ENCODE measurements around the gene MRPL44. TPM values are rescaled to one million over a fixed set of nuclear protein-coding genes. Genes with fewer than 3 reads are reported as not detected.
A peak's percentile ranks its signal among the peaks of the same experiment; 100 is the strongest.

Gene MRPL44
- total RNA-seq, 1 donor from 2014 or later: 32.6 TPM

DNA sequence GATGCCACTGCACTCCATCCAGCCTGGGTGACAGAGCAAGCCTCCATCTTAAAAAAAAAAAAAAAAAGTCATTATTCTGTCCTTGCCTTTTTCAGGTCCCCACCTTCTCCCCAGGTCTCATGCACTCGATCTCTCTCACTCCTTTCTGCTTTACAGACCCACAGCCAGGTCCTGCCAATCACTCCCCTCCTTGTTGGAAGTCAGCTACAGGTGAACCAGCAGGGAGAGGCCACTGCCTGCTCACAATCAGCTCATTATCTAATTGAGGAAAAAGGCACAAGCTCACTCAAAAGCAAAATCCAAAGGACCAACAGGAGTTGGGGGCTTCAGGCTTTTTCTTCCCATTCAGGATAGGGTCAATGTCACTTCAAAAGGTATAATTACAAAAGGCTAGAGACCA, 14.1 kb upstream of the MRPL44 start:
- H3K4me3 Mint-ChIP-seq (ENCODE audit: unreplicated experiment): peak overlapping the region; percentile 98
- Histone ChIP-seq H3K4me3 (ENCODE audit: insufficient read depth, low read depth, low read length) (peak overlapping the region; percentile 80), H3K79me2 (ENCODE audit: insufficient read depth, low read length) (peaks cover 65% of the 10 kb centered on the region), H3K27me3 (ENCODE audit: insufficient read depth, low read length) (no peaks in the 10 kb centered on the region), H3K4me1 (ENCODE audit: insufficient read depth, low read length) (peaks cover 14% of the 10 kb centered on the region), H3K9ac (ENCODE audit: low read length) (peak overlapping the region; percentile 92), H4K20me1 (ENCODE audit: insufficient read depth, low read length) (peaks cover 28% of the 10 kb centered on the region), H3K36me3 (ENCODE audit: insufficient read depth, low read length) (no peaks in the 10 kb centered on the region), H3K27ac (ENCODE audit: low read depth, low read length) (peak overlapping the region; percentile 91), H2AFZ (ENCODE audit: low read depth, low read length) (no peak overlapping the region), H3K9me3 (ENCODE audit: insufficient read depth, low read depth, low read length) (no peaks in the 10 kb centered on the region), H3K4me2 (ENCODE audit: low read length) (peak overlapping the region; percentile 97)
- no peaks in the 10 kb centered on the region for H3K9me3 Mint-ChIP-seq (ENCODE audit: unreplicated experiment)
- H3K36me3 Mint-ChIP-seq (ENCODE audit: low read depth, unreplicated experiment): peaks cover 9% of the 10 kb centered on the region
- TF ChIP-seq EZH2 (IDR thresholded peaks at IDR 0.05; ENCODE audit: insufficient read depth, low read length): no peak
- TF ChIP-seq, protein P1, sequence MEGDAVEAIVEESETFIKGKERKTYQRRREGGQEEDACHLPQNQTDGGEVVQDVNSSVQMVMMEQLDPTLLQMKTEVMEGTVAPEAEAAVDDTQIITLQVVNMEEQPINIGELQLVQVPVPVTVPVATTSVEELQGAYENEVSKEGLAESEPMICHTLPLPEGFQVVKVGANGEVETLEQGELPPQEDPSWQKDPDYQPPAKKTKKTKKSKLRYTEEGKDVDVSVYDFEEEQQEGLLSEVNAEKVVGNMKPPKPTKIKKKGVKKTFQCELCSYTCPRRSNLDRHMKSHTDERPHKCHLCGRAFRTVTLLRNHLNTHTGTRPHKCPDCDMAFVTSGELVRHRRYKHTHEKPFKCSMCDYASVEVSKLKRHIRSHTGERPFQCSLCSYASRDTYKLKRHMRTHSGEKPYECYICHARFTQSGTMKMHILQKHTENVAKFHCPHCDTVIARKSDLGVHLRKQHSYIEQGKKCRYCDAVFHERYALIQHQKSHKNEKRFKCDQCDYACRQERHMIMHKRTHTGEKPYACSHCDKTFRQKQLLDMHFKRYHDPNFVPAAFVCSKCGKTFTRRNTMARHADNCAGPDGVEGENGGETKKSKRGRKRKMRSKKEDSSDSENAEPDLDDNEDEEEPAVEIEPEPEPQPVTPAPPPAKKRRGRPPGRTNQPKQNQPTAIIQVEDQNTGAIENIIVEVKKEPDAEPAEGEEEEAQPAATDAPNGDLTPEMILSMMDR (IDR thresholded peaks at IDR 0.05; ENCODE audit: insufficient read depth, low read depth, low read length): no peak
- H3K4me1 Mint-ChIP-seq (ENCODE audit: low read depth, unreplicated experiment): peaks cover 24% of the 10 kb centered on the region
- FAIRE-seq (no peak), DNase-seq (ENCODE audit: low read depth) (no peak)
- no peaks in the 10 kb centered on the region for H3K27me3 Mint-ChIP-seq (ENCODE audit: low read depth, unreplicated experiment)
- no peak overlapping the region for H3K27ac Mint-ChIP-seq (ENCODE audit: unreplicated experiment)

DNA sequence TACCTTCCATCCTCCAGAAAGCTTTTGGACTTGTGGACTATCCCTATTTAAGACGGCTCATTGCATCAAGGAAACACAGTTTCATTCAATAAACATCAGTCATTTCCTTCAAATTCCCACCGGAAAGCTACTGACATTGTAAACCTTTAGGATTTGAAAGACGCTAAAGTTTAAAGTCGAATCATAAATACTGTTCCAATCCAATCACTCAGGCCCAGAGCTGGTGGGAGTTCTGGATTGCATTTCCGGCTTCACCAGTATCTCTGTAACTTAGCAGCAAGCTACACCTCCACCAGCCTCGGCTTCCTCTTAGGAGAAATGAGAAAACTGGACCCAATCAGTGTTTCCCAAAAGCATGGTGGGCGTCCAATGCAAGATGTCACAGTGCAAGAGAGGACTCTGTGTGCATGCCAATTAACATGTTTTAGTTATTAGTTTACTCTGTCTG, 13.7 kb upstream of the MRPL44 start:
- H3K79me2 ChIP-seq (ENCODE audit: insufficient read depth, low read length): peaks cover 60% of the 10 kb centered on the region

More for the DNA sequence above, 13.7 kb upstream of the MRPL44 start:
- Mint-ChIP-seq H3K27ac (ENCODE audit: unreplicated experiment) (peak overlapping the region; percentile 89), H3K36me3 (ENCODE audit: low read depth, unreplicated experiment) (peaks cover 9% of the 10 kb centered on the region), H3K27me3 (ENCODE audit: low read depth, unreplicated experiment) (no peaks in the 10 kb centered on the region), H3K4me3 (ENCODE audit: unreplicated experiment) (peak overlapping the region; percentile 98), H3K9me3 (ENCODE audit: unreplicated experiment) (no peaks in the 10 kb centered on the region), H3K4me1 (ENCODE audit: low read depth, unreplicated experiment) (peaks cover 24% of the 10 kb centered on the region)
- FAIRE-seq (peak; percentile 70), DNase-seq (ENCODE audit: low read depth) (peak; percentile 61)
- H3K9ac ChIP-seq (ENCODE audit: low read length): peak overlapping the region; percentile 92
- peaks cover 14% of the 10 kb centered on the region for H3K4me1 ChIP-seq (ENCODE audit: insufficient read depth, low read length)
- H3K27me3 ChIP-seq (ENCODE audit: insufficient read depth, low read length): no peaks in the 10 kb centered on the region
- no peaks in the 10 kb centered on the region for H3K36me3 ChIP-seq (ENCODE audit: insufficient read depth, low read length)
- peaks cover 26% of the 10 kb centered on the region for H4K20me1 ChIP-seq (ENCODE audit: insufficient read depth, low read length)
- H3K4me3 ChIP-seq (ENCODE audit: insufficient read depth, low read depth, low read length): peak overlapping the region; percentile 80
- no peaks in the 10 kb centered on the region for H3K9me3 ChIP-seq (ENCODE audit: insufficient read depth, low read depth, low read length)
- H3K27ac ChIP-seq (ENCODE audit: low read depth, low read length): peak overlapping the region; percentile 91
- peak overlapping the region; percentile 97 for H3K4me2 ChIP-seq (ENCODE audit: low read length)
- TF ChIP-seq, protein P1 (IDR thresholded peaks at IDR 0.05; ENCODE audit: insufficient read depth, low read depth, low read length): no peak
- no peak for TF ChIP-seq EZH2 (IDR thresholded peaks at IDR 0.05; ENCODE audit: insufficient read depth, low read length)
- H2AFZ ChIP-seq (ENCODE audit: low read depth, low read length): no peak overlapping the region

All from astrocyte (in vitro differentiated cells and primary cell).